GM12878 (cell line): ENCODE results near the gene SLIT2.

Experiments
- EP300 ChIP-seq, 2 experiments: fragments of 150-350 bp in 1 of 2; IDR thresholded peaks; 2 replicates each; pipeline ENCODE4 v1.6.1; 2011 to 2012; ENCODE audit warnings: low read depth in 2 of 2, low read length in 2 of 2, borderline replicate concordance in 1 of 2, improper control_type of control experiment in 1 of 2, inconsistent platforms in 1 of 2; ENCODE audit not compliant: control insufficient read depth in 1 of 2
- EZH2 ChIP-seq: IDR thresholded peaks from 2 replicates; pipeline ENCODE4 v1.6.1; 2012; ENCODE audit warnings: low read depth, mild to moderate bottlenecking, control low read depth, inconsistent platforms, low read length, borderline replicate concordance; ENCODE audit not compliant: control insufficient read depth
- HDAC6 ChIP-seq: fragments of 200-600 bp; sonication (generic); IDR thresholded peaks from one replicate; pipeline ENCODE4 v1.8.0; 2017; ENCODE audit warnings: antibody characterized with exemption; ENCODE audit not compliant: unreplicated experiment
- KDM1A ChIP-seq: fragments of 200-600 bp; sonication (generic); IDR thresholded peaks from 2 replicates; pipeline ENCODE4 v1.6.1; 2016; ENCODE audit warnings: borderline replicate concordance
- POLR2A ChIP-seq: IDR thresholded peaks from 2 replicates; pipeline ENCODE4 v1.6.1; 2011; ENCODE audit warnings: low read depth, mild to moderate bottlenecking, low read length
- SMC3 ChIP-seq: IDR thresholded peaks from 2 replicates; pipeline ENCODE4 v1.6.1; 2011; ENCODE audit warnings: low read length, improper control_type of control experiment, borderline replicate concordance
- TAF1 ChIP-seq: IDR thresholded peaks from 2 replicates; pipeline ENCODE4 v1.6.1; 2011; ENCODE audit warnings: mild to moderate bottlenecking, low read depth, low read length, borderline replicate concordance
- YY1 ChIP-seq: IDR thresholded peaks from 2 replicates; pipeline ENCODE4 v1.6.1; 2011; ENCODE audit warnings: low read depth, mild to moderate bottlenecking, low read length
- ZNF274 ChIP-seq: IDR thresholded peaks from one replicate; pipeline ENCODE4 v1.8.0; 2011; ENCODE audit not compliant: insufficient read length, insufficient read depth
- TF ChIP-seq, protein P1 (sequence below), 3 experiments: IDR thresholded peaks in 2 of 3; conservative IDR thresholded peaks in 1 of 3; 2 replicates each; pipeline ENCODE4 v1.5.1; 2011; ENCODE audit warnings: low read depth in 3 of 3, low read length in 3 of 3, mild to moderate bottlenecking in 3 of 3, control low read depth in 2 of 3, moderate library complexity in 2 of 3, inconsistent platforms in 1 of 3, mixed read lengths in 1 of 3; ENCODE audit not compliant: control insufficient read depth in 2 of 3, insufficient read depth in 1 of 3; ENCODE audit errors: extremely low read depth in 1 of 3
- TF ChIP-seq, protein P2 (sequence below): fragments of 450-650 bp; IDR thresholded peaks from 2 replicates; pipeline ENCODE4 v1.6.1; 2017; ENCODE audit warnings: mild to moderate bottlenecking, low read depth, inconsistent platforms; ENCODE audit not compliant: poor library complexity, severe bottlenecking
- TF ChIP-seq, protein P3 (sequence below): IDR thresholded peaks from 2 replicates; pipeline ENCODE4 v1.6.1; 2011; ENCODE audit warnings: mild to moderate bottlenecking, low read depth, low read length, moderate library complexity; ENCODE audit not compliant: insufficient replicate concordance

DNA sequence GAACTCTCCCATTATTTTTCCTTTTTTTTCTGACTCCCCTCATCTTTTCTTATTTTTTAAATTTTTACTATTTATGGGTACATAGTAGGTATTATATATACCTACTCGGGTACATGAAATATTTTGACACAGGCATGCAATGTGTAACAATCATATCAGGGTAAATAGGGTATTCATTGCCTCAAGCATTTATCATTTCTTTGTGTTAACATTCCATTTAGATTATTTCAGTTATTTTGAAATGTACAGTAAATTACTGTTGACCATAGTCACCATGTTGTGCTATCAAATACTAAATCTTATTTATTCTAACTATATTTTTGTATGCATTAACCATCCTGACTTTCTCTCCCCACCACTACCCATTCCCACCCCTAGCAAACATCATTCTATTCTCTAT, 33.8 kb upstream of the SLIT2 start:
- TF ChIP-seq, protein P1, sequence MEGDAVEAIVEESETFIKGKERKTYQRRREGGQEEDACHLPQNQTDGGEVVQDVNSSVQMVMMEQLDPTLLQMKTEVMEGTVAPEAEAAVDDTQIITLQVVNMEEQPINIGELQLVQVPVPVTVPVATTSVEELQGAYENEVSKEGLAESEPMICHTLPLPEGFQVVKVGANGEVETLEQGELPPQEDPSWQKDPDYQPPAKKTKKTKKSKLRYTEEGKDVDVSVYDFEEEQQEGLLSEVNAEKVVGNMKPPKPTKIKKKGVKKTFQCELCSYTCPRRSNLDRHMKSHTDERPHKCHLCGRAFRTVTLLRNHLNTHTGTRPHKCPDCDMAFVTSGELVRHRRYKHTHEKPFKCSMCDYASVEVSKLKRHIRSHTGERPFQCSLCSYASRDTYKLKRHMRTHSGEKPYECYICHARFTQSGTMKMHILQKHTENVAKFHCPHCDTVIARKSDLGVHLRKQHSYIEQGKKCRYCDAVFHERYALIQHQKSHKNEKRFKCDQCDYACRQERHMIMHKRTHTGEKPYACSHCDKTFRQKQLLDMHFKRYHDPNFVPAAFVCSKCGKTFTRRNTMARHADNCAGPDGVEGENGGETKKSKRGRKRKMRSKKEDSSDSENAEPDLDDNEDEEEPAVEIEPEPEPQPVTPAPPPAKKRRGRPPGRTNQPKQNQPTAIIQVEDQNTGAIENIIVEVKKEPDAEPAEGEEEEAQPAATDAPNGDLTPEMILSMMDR (IDR thresholded peaks at IDR 0.05 in 2 of 3, conservative IDR thresholded peaks at IDR 0.05 in 1 of 3; ENCODE audit: control insufficient read depth in 2 of 3, extremely low read depth in 1 of 3, insufficient read depth in 1 of 3, low read depth in 3 of 3, low read length in 3 of 3) = no peak
- TF ChIP-seq EZH2 (no peak), EP300 (IDR thresholded peaks at IDR 0.05; ENCODE audit: borderline replicate concordance in 1 of 2, control insufficient read depth in 1 of 2, low read depth in 2 of 2, low read length in 2 of 2) (no peak), TAF1 (no peak), POLR2A (no peak), KDM1A (no peak), YY1 (no peak), ZNF274 (no peak), SMC3 (no peak), HDAC6 (no peak)
- TF ChIP-seq, protein P2, sequence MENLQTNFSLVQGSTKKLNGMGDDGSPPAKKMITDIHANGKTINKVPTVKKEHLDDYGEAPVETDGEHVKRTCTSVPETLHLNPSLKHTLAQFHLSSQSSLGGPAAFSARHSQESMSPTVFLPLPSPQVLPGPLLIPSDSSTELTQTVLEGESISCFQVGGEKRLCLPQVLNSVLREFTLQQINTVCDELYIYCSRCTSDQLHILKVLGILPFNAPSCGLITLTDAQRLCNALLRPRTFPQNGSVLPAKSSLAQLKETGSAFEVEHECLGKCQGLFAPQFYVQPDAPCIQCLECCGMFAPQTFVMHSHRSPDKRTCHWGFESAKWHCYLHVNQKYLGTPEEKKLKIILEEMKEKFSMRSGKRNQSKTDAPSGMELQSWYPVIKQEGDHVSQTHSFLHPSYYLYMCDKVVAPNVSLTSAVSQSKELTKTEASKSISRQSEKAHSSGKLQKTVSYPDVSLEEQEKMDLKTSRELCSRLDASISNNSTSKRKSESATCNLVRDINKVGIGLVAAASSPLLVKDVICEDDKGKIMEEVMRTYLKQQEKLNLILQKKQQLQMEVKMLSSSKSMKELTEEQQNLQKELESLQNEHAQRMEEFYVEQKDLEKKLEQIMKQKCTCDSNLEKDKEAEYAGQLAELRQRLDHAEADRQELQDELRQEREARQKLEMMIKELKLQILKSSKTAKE = no peak
- TF ChIP-seq, protein P3, sequence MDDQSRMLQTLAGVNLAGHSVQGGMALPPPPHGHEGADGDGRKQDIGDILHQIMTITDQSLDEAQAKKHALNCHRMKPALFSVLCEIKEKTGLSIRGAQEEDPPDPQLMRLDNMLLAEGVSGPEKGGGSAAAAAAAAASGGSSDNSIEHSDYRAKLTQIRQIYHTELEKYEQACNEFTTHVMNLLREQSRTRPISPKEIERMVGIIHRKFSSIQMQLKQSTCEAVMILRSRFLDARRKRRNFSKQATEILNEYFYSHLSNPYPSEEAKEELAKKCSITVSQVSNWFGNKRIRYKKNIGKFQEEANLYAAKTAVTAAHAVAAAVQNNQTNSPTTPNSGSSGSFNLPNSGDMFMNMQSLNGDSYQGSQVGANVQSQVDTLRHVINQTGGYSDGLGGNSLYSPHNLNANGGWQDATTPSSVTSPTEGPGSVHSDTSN = no peak
